H9 (cell line): ENCODE results near the gene WSB1. TPM values are rescaled to one million over a fixed set of nuclear protein-coding genes. Genes with fewer than 3 reads are reported as not detected.

ENCODE experiments used
- DNase-seq: peaks from one replicate; pipeline ENCODE4 v3.0.0-alpha.2; 2017
- H2AFZ ChIP-seq: one replicate; pipeline ENCODE4 v1.6.1; 2013; ENCODE audit warnings: mild to moderate bottlenecking, low read length, control low read depth, moderate library complexity
- H2AK5ac ChIP-seq: 2 replicates; pipeline ENCODE4 v1.6.1; 2013; ENCODE audit warnings: low read length, control low read depth, mixed read lengths; ENCODE audit not compliant: insufficient read length
- H2BK120ac ChIP-seq: one replicate; pipeline ENCODE4 v1.6.1; 2013; ENCODE audit warnings: low read depth, mild to moderate bottlenecking, low read length, control low read depth, inconsistent platforms; ENCODE audit not compliant: poor library complexity, severe bottlenecking
- H2BK12ac ChIP-seq: 2 replicates; pipeline ENCODE4 v1.6.1; 2013; ENCODE audit warnings: low read length, control low read depth, mixed read lengths, low read depth; ENCODE audit not compliant: insufficient read length
- H2BK15ac ChIP-seq: 2 replicates; pipeline ENCODE4 v1.6.1; 2013; ENCODE audit warnings: low read depth, low read length, control low read depth
- H2BK20ac ChIP-seq: one replicate; pipeline ENCODE4 v1.6.1; 2013; ENCODE audit warnings: low read depth, mild to moderate bottlenecking, low read length, control low read depth, inconsistent platforms; ENCODE audit not compliant: poor library complexity, severe bottlenecking
- H2BK5ac ChIP-seq: 2 replicates; pipeline ENCODE4 v1.6.1; 2013; ENCODE audit warnings: low read length, control low read depth, mixed read lengths; ENCODE audit not compliant: insufficient read length
- H3K14ac ChIP-seq: 2 replicates; pipeline ENCODE4 v1.6.1; 2013; ENCODE audit warnings: low read length, control low read depth; ENCODE audit not compliant: insufficient read depth
- H3K18ac ChIP-seq: 2 replicates; pipeline ENCODE4 v1.6.1; 2013; ENCODE audit warnings: low read depth, mild to moderate bottlenecking, mixed read lengths, low read length, control low read depth; ENCODE audit not compliant: insufficient read length
- H3K23ac ChIP-seq: 2 replicates; pipeline ENCODE4 v1.6.1; 2013; ENCODE audit warnings: low read length, control low read depth, mixed read lengths, low read depth; ENCODE audit not compliant: insufficient read length
- H3K23me2 ChIP-seq: 2 replicates; pipeline ENCODE4 v1.6.1; 2013; ENCODE audit warnings: low read depth, mild to moderate bottlenecking, mixed read lengths, low read length, control low read depth; ENCODE audit not compliant: insufficient read length, poor library complexity, severe bottlenecking
- H3K27ac ChIP-seq: 2 replicates; pipeline ENCODE4 v1.5.1; 2013; ENCODE audit warnings: low read length, control low read depth, mixed read lengths, low read depth; ENCODE audit not compliant: insufficient read length
- H3K27me3 ChIP-seq: 2 replicates; pipeline ENCODE4 v1.6.1; 2013; ENCODE audit warnings: low read length, control low read depth, inconsistent platforms; ENCODE audit not compliant: insufficient read depth
- H3K4ac ChIP-seq: 2 replicates; pipeline ENCODE4 v1.6.1; 2013; ENCODE audit warnings: low read depth, mild to moderate bottlenecking, control low read depth, inconsistent platforms, low read length, moderate library complexity
- H3K4me1 ChIP-seq: 2 replicates; pipeline ENCODE4 v1.6.1; 2013; ENCODE audit warnings: low read length, control low read depth, inconsistent platforms; ENCODE audit not compliant: insufficient read depth
- H3K4me2 ChIP-seq: 2 replicates; pipeline ENCODE4 v1.6.1; 2013; ENCODE audit warnings: low read length, control low read depth, mixed read lengths; ENCODE audit not compliant: insufficient read length, insufficient read depth
- H3K56ac ChIP-seq: 2 replicates; pipeline ENCODE4 v1.6.1; 2013; ENCODE audit warnings: low read depth, mild to moderate bottlenecking, mixed read lengths, low read length, control low read depth; ENCODE audit not compliant: insufficient read length
- H3K79me1 ChIP-seq: 2 replicates; pipeline ENCODE4 v1.6.1; 2013; ENCODE audit warnings: low read depth, mild to moderate bottlenecking, moderate library complexity, low read length, control low read depth, inconsistent platforms; ENCODE audit not compliant: insufficient read depth, poor library complexity, severe bottlenecking
- H3K79me2 ChIP-seq: 2 replicates; pipeline ENCODE4 v1.6.1; 2013; ENCODE audit warnings: low read length, control low read depth, inconsistent platforms; ENCODE audit not compliant: insufficient read depth
- H3K9ac ChIP-seq: 2 replicates; pipeline ENCODE4 v1.6.1; 2013; ENCODE audit warnings: low read length, control low read depth, mixed read lengths; ENCODE audit not compliant: insufficient read length; ENCODE audit errors: extremely low read depth
- H3K9me3 ChIP-seq: one replicate; pipeline ENCODE4 v1.6.1; 2013; ENCODE audit warnings: low read depth, low read length, inconsistent platforms; ENCODE audit not compliant: control insufficient read depth
- H3T11ph ChIP-seq: one replicate; pipeline ENCODE4 v1.6.1; 2013; ENCODE audit warnings: mild to moderate bottlenecking, low read length, control low read depth, inconsistent platforms
- H4K20me1 ChIP-seq: one replicate; pipeline ENCODE4 v1.6.1; 2013; ENCODE audit not compliant: control insufficient read depth, insufficient read length, insufficient read depth
- H4K5ac ChIP-seq: 2 replicates; pipeline ENCODE4 v1.6.1; 2013; ENCODE audit warnings: low read depth, mild to moderate bottlenecking, mixed read lengths, low read length, control low read depth; ENCODE audit not compliant: insufficient read length
- H4K8ac ChIP-seq: replicated peaks from 2 replicates; pipeline ENCODE4 v1.6.1; 2013; ENCODE audit warnings: low read length, control low read depth, mixed read lengths, low read depth; ENCODE audit not compliant: insufficient read length
- H4K91ac ChIP-seq: 2 replicates; pipeline ENCODE4 v1.6.1; 2013; ENCODE audit warnings: low read depth, mild to moderate bottlenecking, moderate library complexity, mixed read lengths, low read length, control low read depth; ENCODE audit not compliant: insufficient read length
- H3K27ac Mint-ChIP-seq, 3 experiments: 2 replicates in 2 of 3; 3 replicates in 1 of 3; pipeline ENCODE4 v1.8.0; 2020 to 2021; ENCODE audit warnings: mixed read lengths in 3 of 3, mild to moderate bottlenecking in 1 of 3, moderate library complexity in 1 of 3
- H3K27me3 Mint-ChIP-seq: 2 replicates; pipeline ENCODE4 v1.8.0; 2021; ENCODE audit warnings: low read depth, mild to moderate bottlenecking, moderate library complexity, mixed read lengths
- H3K36me3 Mint-ChIP-seq, 3 experiments: 2 replicates in 2 of 3; 3 replicates in 1 of 3; pipeline ENCODE4 v1.8.0; 2020 to 2021; ENCODE audit warnings: low read depth in 3 of 3, mixed read lengths in 3 of 3; ENCODE audit not compliant: insufficient read depth in 1 of 3
- H3K4me1 Mint-ChIP-seq, 2 experiments: 2 replicates each; pipeline ENCODE4 v1.8.0; 2020; ENCODE audit warnings: mixed read lengths in 2 of 2
- H3K4me3 Mint-ChIP-seq, 2 experiments: 2 replicates in 1 of 2; 3 replicates in 1 of 2; pipeline ENCODE4 v1.8.0; 2020 to 2021; ENCODE audit warnings: mild to moderate bottlenecking in 2 of 2, mixed read lengths in 2 of 2, moderate library complexity in 1 of 2
- H3K9me3 Mint-ChIP-seq, 2 experiments: 2 replicates in 1 of 2; 3 replicates in 1 of 2; pipeline ENCODE4 v1.8.0; 2020; ENCODE audit warnings: mild to moderate bottlenecking in 2 of 2, mixed read lengths in 2 of 2, moderate library complexity in 1 of 2
- WGBS: extraction: QIAGEN DNeasy Blood & Tissue Kit; methylation state at CpG from one replicate; pipeline ENCODE4 v1.1.7; 2013; ENCODE audit warnings: missing lambda C conversion rate, low lambda C conversion rate, mixed read lengths; ENCODE audit not compliant: insufficient read length; ENCODE audit errors: extremely low coverage; 5-methylcytosine and 5-hydroxymethylcytosine counted together
- long read RNA-seq: library from polyadenylated mRNA; unstranded; transcript quantifications from one replicate; pipeline ENCODE4 v2.0.0, GENCODE V29; 2020
- total RNA-seq: library from RNA; stranded (reverse); gene quantifications from 2 replicates; pipeline ENCODE4 v1.2.1, GENCODE V29; 2021
- TF ChIP-seq, protein P1 (sequence below): fragments of 200-600 bp; sonication (generic); conservative IDR thresholded peaks from 3 replicates; pipeline ENCODE4 v1.8.0; 2021; ENCODE audit warnings: antibody characterized with exemption, mild to moderate bottlenecking

The WSB1 gene, protein sequence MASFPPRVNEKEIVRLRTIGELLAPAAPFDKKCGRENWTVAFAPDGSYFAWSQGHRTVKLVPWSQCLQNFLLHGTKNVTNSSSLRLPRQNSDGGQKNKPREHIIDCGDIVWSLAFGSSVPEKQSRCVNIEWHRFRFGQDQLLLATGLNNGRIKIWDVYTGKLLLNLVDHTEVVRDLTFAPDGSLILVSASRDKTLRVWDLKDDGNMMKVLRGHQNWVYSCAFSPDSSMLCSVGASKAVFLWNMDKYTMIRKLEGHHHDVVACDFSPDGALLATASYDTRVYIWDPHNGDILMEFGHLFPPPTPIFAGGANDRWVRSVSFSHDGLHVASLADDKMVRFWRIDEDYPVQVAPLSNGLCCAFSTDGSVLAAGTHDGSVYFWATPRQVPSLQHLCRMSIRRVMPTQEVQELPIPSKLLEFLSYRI
- 173 and 187 TPM in 2 replicates for total RNA-seq
- long read RNA-seq, full-length matches to known transcripts = 582 of 725 reads
- long read RNA-seq, partial matches to known transcripts = 20 of 725 reads
- long read RNA-seq, other reads (novel, unspliced or antisense) = 123 of 725 reads

- H3K23ac ChIP-seq = no peak within 1 kb of the TSS
- H3K56ac ChIP-seq = peak within 1 kb of the TSS; percentile 60
- H4K20me1 ChIP-seq = no peaks in the 10 kb centered on the region
- WGBS = no CpG with 5 or more reads among the region's 66 CpGs
- H3K9ac ChIP-seq = peak within 1 kb of the TSS; percentile 97
- H3K4me1 ChIP-seq = peaks cover 2% of the 10 kb centered on the region; the same call in 1 of the 2 replicates
- H3K27me3 Mint-ChIP-seq = no peaks in the 10 kb centered on the region
- H3K79me1 ChIP-seq = peaks cover 4% of the 10 kb centered on the region
- no peaks in the 10 kb centered on the region for H3K27me3 ChIP-seq
- peak within 1 kb of the TSS; percentile 65 for H3K27ac ChIP-seq
- peaks cover 2% of the 10 kb centered on the region for H3K23me2 ChIP-seq
- H3K9me3 Mint-ChIP-seq = no peaks in the 10 kb centered on the region
- H2BK120ac ChIP-seq = no peak within 1 kb of the TSS
- no peak within 1 kb of the TSS; the same call in 1 of the 2 replicates for H2BK15ac ChIP-seq
- peak within 1 kb of the TSS; percentile 99 for H3K14ac ChIP-seq
- H3K27ac Mint-ChIP-seq = peak within 1 kb of the TSS; percentile 99 to 100 (median 100)
- H3K18ac ChIP-seq = peak within 1 kb of the TSS; percentile 95
- H3K79me2 ChIP-seq = peaks cover 29% of the 10 kb centered on the region; the same call in 1 of the 2 replicates
- H3K36me3 Mint-ChIP-seq = peaks cover 3 to 24% (median 13%) of the 10 kb centered on the region in 3 experiments; a peak in 6 of 7 replicates
- peak within 1 kb of the TSS; percentile 87 for H3K4me2 ChIP-seq
- DNase-seq = peak; percentile 95
- H3K4me3 Mint-ChIP-seq = peak within 1 kb of the TSS; percentile 100
- H2AK5ac ChIP-seq = no peak within 1 kb of the TSS
- no peak within 1 kb of the TSS for H3T11ph ChIP-seq
- peak within 1 kb of the TSS; percentile 77 for H4K5ac ChIP-seq
- H2BK5ac ChIP-seq = peak within 1 kb of the TSS; percentile 25
- H3K9me3 ChIP-seq = no peaks in the 10 kb centered on the region
- H3K4me1 Mint-ChIP-seq = peaks cover 23 to 33% of the 10 kb centered on the region in 2 experiments
- no peak within 1 kb of the TSS; the same call in 1 of the 2 replicates for H3K4ac ChIP-seq
- no peak within 1 kb of the TSS for H2BK20ac ChIP-seq
- no peak within 1 kb of the TSS for H2AFZ ChIP-seq
- H4K8ac ChIP-seq = no peak within 1 kb of the TSS
- peak within 1 kb of the TSS; percentile 53 for H2BK12ac ChIP-seq
- TF ChIP-seq, protein P1, sequence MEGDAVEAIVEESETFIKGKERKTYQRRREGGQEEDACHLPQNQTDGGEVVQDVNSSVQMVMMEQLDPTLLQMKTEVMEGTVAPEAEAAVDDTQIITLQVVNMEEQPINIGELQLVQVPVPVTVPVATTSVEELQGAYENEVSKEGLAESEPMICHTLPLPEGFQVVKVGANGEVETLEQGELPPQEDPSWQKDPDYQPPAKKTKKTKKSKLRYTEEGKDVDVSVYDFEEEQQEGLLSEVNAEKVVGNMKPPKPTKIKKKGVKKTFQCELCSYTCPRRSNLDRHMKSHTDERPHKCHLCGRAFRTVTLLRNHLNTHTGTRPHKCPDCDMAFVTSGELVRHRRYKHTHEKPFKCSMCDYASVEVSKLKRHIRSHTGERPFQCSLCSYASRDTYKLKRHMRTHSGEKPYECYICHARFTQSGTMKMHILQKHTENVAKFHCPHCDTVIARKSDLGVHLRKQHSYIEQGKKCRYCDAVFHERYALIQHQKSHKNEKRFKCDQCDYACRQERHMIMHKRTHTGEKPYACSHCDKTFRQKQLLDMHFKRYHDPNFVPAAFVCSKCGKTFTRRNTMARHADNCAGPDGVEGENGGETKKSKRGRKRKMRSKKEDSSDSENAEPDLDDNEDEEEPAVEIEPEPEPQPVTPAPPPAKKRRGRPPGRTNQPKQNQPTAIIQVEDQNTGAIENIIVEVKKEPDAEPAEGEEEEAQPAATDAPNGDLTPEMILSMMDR = no peak
- H4K91ac ChIP-seq = no peak within 1 kb of the TSS
Measured at GRCh38 chr17:27293898-27294688, at the start of gene WSB1. TSS of gene WSB1 (plus strand) at chr17:27294114. CDS start at chr17:27294396, 282 bp downstream.
